GM19463 (cell line): ENCODE results near the gene TMC4.
"Not testable (repeated sequence)": the region's sequence is repeated elsewhere in the genome, so short reads cannot be mapped to it uniquely, and the experiment has no call there.

Experiments
- ATAC-seq: cut with Tn5 transposase; IDR thresholded peaks from one replicate; pipeline ENCODE4 v1.9.1; 2021; ENCODE audit warnings: mild to moderate bottlenecking, moderate library complexity; ENCODE audit not compliant: unreplicated experiment

TMC4 gene, protein sequence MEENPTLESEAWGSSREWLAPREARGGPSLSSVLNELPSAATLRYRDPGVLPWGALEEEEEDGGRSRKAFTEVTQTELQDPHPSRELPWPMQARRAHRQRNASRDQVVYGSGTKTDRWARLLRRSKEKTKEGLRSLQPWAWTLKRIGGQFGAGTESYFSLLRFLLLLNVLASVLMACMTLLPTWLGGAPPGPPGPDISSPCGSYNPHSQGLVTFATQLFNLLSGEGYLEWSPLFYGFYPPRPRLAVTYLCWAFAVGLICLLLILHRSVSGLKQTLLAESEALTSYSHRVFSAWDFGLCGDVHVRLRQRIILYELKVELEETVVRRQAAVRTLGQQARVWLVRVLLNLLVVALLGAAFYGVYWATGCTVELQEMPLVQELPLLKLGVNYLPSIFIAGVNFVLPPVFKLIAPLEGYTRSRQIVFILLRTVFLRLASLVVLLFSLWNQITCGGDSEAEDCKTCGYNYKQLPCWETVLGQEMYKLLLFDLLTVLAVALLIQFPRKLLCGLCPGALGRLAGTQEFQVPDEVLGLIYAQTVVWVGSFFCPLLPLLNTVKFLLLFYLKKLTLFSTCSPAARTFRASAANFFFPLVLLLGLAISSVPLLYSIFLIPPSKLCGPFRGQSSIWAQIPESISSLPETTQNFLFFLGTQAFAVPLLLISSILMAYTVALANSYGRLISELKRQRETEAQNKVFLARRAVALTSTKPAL

DNA sequence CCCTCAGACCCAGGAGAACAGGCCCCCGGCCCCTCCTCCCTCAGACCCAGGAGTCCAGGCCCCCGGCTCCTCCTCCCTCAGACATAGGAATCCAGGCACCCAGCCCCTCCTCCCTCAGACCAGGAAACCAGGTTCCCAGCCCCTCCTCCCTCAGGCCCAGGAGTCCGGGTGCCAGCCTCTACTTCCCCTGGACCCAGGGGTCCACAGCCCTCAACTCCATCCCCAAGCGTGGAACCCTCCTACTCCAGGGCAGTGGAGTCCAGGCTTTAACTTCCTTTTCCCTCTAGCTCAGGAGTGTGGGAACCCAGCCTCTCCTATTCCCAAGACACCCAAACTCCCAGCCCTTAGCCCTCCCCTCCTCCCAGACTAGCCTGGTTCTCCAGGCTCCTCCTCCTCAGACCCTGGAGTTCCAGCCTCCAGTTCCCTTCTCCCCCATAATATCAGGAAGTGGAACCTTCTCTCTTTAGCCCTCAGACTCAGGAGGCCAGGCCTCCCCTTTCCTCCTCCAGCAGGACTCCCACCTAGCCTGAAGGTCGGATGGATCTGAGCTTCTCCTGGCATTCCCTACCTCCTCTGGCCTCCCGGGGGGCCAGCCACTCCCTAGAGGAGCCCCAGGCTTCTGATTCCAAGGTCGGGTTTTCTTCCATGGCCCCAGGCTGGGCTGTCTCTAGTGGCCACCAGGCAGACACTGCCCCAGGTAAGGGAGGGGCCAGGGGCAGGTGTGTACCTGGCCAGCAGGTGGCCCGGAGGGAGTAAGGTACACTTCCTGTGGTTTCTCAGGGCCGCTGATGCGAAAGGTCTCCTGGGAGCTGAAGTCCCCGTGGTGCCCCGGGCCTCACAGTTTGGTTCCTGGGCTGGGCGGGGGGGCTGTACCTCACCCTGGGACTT is at the start of gene TMC4:
TSS of gene TMC4 (minus strand) at position 690 of the 888 bp plus-strand sequence. CDS start at position 647, 43 bp downstream.
- no peak for ATAC-seq

- ATAC-seq, result not testable (repeated sequence)
Observed at GRCh38 chr19:54221947-54222346, 49.0 kb upstream of the TMC4 start.

DNA sequence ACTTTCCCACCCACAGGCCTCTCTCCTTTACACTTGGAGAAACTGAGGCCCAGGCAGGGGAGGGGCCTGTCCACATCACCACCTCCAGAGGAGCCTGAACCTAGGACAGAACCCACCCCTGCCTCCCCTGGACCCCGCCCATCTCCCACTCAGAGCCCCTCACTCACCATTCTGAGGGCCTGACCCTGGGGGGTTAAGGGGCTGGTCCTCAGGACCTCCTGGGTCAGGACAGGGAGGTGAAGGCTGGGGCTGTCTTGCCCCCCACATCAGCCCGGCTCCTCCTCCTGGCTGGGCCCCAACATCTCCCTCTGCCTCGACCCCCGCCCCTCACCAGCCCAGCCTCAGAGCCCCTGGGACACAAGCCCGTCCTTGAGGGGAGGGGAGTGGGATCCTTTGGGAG is 46.7 kb upstream of the TMC4 start:
- ATAC-seq, result not testable (repeated sequence)

DNA sequence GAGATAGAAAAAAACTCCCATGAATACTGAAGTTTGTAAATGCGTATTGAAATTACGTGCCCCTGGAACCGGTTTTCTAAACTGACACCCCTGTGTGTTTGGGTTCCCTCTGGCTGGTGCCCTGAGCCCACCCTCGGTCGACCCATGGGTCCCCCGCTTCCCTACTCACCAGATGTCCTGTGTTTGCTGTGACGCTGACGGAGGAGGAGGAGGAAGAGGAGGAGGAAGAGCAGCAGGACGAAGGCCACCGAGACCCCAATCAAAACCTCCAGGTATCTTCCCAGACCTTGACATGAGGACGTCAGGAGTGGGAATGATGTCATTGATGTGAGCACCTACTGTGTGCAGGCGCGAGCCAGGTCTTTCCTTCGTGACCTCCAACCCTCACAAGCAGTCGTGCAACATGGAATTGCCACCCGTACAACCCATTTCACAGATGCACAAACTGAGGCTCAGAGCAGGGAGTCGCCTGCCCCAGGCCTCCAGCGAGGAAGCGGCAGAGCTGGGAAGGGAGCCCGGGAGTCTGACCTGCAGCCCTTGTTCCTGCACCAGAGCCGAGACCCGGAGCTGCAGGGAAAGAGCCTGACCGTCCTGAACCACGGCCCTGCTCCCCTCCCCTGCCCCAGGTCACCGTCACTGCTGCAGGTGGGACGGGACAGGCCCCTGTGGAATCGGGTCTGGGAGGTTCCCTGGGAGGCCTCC is 46.2 kb upstream of the TMC4 start:
- ATAC-seq, result no peak

GRCh38 chr19:54218259-54218658 is 45.3 kb upstream of the TMC4 start:
- no peak for ATAC-seq

GRCh38 chr19:54217517-54218247 is 44.7 kb upstream of the TMC4 start:
- ATAC-seq, result not testable (repeated sequence)

- no peak for ATAC-seq
Observed at GRCh38 chr19:54216869-54217268, 43.9 kb upstream of the TMC4 start.

DNA sequence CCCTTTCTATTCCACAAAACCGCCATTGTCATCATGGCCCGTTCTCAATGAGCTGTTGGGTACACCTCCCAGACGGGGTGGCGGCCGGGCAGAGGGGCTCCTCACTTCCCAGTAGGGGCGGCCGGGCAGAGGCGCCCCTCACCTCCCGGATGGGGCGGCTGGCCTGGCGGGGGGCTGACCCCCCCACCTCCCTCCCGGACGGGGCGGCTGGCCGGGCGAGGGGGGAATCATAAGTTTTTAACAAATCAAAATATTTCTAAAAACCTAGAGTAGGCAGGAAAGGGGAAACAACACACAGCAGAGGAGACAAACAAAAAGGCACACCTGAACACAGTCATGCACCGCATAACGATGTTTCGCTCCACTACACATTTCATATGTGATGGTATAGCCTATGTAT is 41.8 kb upstream of the TMC4 start:
- not testable (repeated sequence) for ATAC-seq

DNA sequence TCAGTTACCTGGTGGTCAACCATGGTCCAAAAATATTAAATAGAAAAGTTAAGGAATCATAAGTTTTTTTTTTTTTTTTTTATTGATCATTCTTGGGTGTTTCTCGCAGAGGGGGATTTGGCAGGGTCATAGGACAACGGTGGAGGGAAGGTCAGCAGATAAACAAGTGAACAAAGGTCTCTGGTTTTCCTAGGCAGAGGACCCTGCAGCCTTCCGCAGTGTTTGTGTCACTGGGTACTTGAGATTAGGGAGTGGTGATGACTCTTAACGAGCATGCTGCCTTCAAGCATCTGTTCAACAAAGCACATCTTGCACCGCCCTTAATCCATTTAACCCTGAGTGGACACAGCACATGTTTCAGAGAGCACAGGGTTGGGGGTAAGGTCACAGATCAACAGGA is 41.3 kb upstream of the TMC4 start:
- ATAC-seq, result not testable (repeated sequence)

DNA sequence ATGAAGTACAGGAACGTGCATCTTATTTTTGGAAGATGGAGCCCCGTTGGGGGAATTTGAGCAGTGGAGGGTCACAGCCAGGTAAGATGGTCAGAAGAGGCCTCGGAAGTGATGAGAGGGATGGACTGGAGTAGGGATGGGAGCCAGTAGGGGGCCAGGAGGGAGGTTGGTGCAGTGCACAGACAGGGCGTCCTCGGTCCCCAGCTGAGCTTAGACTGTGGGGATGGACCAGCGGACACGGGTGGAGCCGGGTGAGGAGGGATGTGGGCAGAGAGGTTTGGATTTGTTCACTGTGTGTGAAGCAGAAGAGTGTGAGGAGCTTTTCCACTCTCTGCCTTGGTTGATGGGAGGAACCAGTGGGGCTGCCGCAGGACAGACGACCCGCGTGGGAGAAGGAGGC is 38.3 kb upstream of the TMC4 start:
- ATAC-seq, result no peak

DNA sequence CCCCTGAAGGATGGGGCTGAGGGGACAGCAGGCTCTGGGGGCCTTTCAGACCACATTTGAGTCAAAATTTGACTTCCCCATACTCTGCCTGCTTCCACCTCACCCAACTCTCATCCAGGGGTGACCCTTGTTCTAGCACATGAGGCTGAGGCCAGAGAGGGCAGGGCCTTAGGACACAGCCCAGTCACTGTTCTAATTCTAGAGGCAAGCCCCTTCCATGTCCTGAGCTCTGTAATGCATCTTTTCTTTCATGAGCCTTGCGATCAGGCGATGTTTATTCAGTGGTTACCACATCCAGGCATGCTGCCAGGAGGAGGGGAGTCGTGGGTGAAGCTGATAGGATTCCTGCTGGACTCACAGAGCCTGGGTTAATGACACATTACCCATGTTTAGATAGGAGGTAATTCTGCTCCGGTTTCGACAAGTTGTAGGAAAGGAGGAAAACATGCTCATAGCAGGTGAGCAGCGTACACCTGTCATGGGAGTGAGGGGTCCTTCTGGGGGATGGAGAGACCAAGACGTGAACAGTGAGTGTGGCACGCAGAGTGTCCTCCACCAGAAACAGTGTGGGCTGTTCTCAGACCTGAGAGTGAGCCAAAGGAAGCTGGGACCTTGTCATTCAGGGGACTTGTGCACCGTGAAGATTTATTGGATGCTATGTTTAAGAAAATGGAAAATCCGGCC is 37.0 kb upstream of the TMC4 start:
- ATAC-seq, result no peak

DNA sequence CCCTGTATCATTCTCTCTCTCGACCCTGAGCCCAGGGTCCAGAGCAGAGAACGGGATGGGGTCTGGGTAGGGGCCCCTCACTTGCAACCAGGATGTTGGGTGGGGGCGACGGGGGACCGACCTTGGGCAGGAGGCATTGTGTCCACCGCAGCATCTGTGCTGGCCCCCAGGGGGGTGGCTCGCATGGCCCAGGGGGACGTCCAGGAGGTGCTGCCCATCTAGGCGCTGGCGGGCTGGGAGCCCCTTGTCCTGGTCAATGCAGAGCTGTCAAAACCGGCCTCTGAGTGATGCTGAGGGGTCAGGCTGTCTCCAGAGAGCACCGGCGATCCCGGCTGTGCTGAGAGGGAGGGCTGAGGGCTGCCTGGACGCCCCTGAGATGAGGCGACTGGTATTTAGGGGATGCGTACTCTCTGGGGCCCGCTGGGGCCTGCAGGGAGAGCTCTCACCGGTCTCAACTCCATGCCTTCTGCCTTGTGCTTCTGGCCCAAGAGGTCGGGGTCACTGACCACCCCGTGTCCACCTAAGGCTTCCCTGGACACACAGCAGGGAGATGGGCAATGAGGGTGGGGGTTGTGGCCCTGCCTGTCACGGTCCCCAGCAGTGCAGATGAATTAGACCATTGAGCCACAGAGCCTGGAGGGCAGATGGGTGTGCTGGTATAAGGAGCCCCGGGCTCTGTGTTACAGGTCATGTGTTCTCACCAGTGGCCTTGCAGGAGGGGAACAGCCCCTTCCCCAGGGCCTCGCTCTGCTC is 36.3 kb upstream of the TMC4 start:
- no peak for ATAC-seq

- no peak for ATAC-seq
Observed at GRCh38 chr19:54208784-54209057, 35.8 kb upstream of the TMC4 start.

- ATAC-seq, result peak; percentile 38
Observed at GRCh38 chr19:54207983-54208783, 35.2 kb upstream of the TMC4 start.

- no peak for ATAC-seq
Observed at GRCh38 chr19:54207676-54207982, 34.7 kb upstream of the TMC4 start.

- ATAC-seq, result not testable (repeated sequence)
Observed at GRCh38 chr19:54207193-54207592, 34.2 kb upstream of the TMC4 start.

DNA sequence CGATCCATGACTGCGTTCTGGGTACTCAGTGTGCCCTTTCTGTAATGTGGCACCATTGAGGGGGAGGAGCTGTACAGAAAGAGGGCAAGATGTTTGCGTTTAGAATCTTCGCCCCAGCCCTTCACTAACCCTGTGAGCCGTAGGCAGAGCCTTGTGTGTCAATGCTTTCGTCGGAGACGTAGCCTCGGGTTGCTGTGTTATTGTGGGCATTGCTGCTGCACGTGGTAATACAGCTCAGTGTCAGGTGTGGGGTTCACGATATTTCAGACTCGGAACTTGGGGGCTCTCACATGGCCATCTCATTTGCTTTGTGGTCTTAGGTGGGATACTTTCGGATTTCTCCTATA is 33.8 kb upstream of the TMC4 start:
- no peak for ATAC-seq

DNA sequence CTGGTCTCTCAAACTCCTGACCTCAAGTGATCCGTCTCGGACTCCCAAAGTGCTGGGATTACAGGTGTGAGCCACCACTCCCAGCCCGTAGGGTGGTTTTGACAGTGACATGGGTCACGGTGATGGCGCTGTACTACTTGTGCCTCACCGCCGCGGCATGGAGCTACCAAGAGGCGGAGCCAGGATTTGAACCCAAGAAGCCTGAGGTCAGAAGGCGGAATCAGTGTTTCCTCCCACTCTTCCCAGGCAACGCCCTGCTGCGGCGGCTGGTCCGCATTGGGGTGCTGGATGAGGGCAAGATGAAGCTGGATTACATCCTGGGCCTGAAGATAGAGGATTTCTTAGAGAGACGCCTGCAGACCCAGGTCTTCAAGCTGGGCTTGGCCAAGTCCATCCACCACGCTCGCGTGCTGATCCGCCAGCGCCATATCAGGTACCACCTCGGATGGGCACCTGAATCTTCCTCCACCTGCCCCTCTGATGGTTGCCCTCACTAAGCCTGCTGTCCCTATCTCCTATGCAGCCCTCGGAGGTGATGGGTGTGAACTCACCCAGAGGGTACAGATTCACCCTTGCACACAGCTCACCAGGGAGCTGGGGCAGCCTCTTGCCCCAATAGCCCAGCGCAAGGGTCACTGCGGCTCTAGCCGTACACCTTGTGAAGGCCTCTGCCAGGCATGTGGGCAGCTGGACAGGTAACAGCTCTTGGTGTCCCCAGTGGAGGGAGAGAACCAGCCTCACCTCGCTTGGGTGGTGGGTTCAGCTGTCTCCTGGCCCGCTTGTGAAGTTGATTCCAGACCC is 33.3 kb upstream of the TMC4 start:
- ATAC-seq, result no peak
